NK-92 treated with Interleukin-12 subunit alpha and Interleukin-12 subunit beta, amount 100 ng/mL, for 24 hours (cell line): Measurements from ENCODE around the gene APC.
"Not testable (repeated sequence)": the region's sequence is repeated elsewhere in the genome, so short reads cannot be mapped to it uniquely, and the experiment has no call there.

Experiments
- DNase-seq: peaks from one replicate; lab custom pipeline; 2025; lab: John Stamatoyannopoulos, UW

APC gene

GRCh38 chr5:112860571-112860928 is 122.9 kb downstream of the APC start:
- not testable (repeated sequence) for DNase-seq

GRCh38 chr5:112860929-112861637 is 123.4 kb downstream of the APC start, which contains the start of gene SRP19:
Gene SRP19, plus strand, starts transcription at chr5:112861287. Its CDS starts 90 bp downstream, at chr5:112861377.
- peak; percentile 84 for DNase-seq

- no peak for DNase-seq
These were observed 123.9 kb downstream of the APC start for GRCh38 chr5:112861638-112861985.

GRCh38 chr5:112862085-112862484 is 124.4 kb downstream of the APC start:
- no peak for DNase-seq

GRCh38 chr5:112863549-112863948 is 125.9 kb downstream of the APC start:
- DNase-seq: no peak

- no peak for DNase-seq
These were observed 127.4 kb downstream of the APC start for GRCh38 chr5:112865128-112865527.

- no peak for DNase-seq
These were observed 129.1 kb downstream of the APC start for GRCh38 chr5:112866739-112867138.

- DNase-seq: no peak
These were observed 129.7 kb downstream of the APC start for GRCh38 chr5:112867411-112867810.

- DNase-seq: no peak
These were observed 132.3 kb downstream of the APC start for GRCh38 chr5:112869948-112870347.

- DNase-seq: no peak
These were observed 133.3 kb downstream of the APC start for GRCh38 chr5:112870966-112871365.

GRCh38 chr5:112876362-112876761 is 138.7 kb downstream of the APC start:
- no peak for DNase-seq

GRCh38 chr5:112878101-112878500 is 140.4 kb downstream of the APC start:
- DNase-seq: no peak

- peak; percentile 43 for DNase-seq
These were observed 141.1 kb downstream of the APC start for GRCh38 chr5:112878760-112879159.

- DNase-seq: no peak
These were observed 142.7 kb downstream of the APC start for GRCh38 chr5:112880219-112880964.

GRCh38 chr5:112883192-112883591 is 145.5 kb downstream of the APC start:
- no peak for DNase-seq

- DNase-seq: no peak
These were observed 147.3 kb downstream of the APC start for GRCh38 chr5:112885001-112885400.

- DNase-seq: no peak
These were observed 149.3 kb downstream of the APC start for GRCh38 chr5:112886975-112887374.

- DNase-seq: not testable (repeated sequence)
These were observed 154.4 kb downstream of the APC start for GRCh38 chr5:112892066-112892465.

GRCh38 chr5:112892776-112893175 is 155.1 kb downstream of the APC start:
- no peak for DNase-seq

- no peak for DNase-seq
These were observed 158.0 kb downstream of the APC start for GRCh38 chr5:112895682-112896081.
